Prostate gland (tissue), 2 donors: ENCODE results near the gene SNX13.

ENCODE experiments used
- POLR2A ChIP-seq: fragments of 450-650 bp; IDR thresholded peaks from one replicate; pipeline ENCODE4 v1.6.1; 2016; ENCODE audit warnings: antibody characterized with exemption, mild to moderate bottlenecking
- POLR2AphosphoS5 ChIP-seq: sonication (generic); formaldehyde crosslinking; IDR thresholded peaks from one replicate; pipeline ENCODE4 v1.6.1; 2017; ENCODE audit warnings: antibody characterized with exemption
- TF ChIP-seq, protein P1 (sequence below), 4 experiments: fragments of 200-600 bp in 2 of 4; fragments of 450-650 bp in 2 of 4; sonication (generic) in 2 of 4; IDR thresholded peaks; 1 replicate in 3 of 4; 2 replicates in 1 of 4; pipeline ENCODE4 v1.5.1; 2016 to 2019; ENCODE audit warnings: antibody characterized with exemption in 4 of 4, mild to moderate bottlenecking in 2 of 4, moderate library complexity in 2 of 4

DNA sequence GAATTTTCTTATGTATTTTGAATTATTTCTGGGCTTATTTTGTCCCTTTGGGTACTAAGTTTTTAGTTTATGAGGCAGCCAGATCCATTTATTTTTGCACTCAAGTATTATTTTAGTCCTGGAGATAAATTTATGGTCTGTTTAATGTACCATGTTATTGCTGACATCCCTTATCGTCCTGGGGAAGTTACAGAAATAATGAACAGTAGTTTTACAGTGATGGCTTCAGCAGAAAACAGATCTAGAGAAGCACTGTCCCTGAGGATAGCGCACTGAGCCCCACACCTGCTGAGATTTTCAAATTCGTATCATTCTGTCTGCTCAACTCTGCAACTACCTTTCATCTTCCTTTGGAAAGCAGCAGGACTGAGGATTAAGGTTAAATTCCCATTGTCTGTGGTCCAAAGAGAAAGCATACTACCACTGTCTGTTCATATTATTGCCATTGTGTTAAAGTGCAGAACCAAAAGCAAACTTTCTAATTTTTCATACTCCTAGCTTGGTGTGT, 168.3 kb downstream of the SNX13 start:
- TF ChIP-seq POLR2A = no peak
- TF ChIP-seq, protein P1, sequence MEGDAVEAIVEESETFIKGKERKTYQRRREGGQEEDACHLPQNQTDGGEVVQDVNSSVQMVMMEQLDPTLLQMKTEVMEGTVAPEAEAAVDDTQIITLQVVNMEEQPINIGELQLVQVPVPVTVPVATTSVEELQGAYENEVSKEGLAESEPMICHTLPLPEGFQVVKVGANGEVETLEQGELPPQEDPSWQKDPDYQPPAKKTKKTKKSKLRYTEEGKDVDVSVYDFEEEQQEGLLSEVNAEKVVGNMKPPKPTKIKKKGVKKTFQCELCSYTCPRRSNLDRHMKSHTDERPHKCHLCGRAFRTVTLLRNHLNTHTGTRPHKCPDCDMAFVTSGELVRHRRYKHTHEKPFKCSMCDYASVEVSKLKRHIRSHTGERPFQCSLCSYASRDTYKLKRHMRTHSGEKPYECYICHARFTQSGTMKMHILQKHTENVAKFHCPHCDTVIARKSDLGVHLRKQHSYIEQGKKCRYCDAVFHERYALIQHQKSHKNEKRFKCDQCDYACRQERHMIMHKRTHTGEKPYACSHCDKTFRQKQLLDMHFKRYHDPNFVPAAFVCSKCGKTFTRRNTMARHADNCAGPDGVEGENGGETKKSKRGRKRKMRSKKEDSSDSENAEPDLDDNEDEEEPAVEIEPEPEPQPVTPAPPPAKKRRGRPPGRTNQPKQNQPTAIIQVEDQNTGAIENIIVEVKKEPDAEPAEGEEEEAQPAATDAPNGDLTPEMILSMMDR (IDR thresholded peaks at IDR 0.05) = no peak
- no peak for TF ChIP-seq POLR2AphosphoS5
